Limb (tissue), 2 donors: ENCODE results near the gene TMED9.
"Not testable (repeated sequence)": the region's sequence is repeated elsewhere in the genome, so short reads cannot be mapped to it uniquely, and the experiment has no call there.

Experiments
- DNase-seq, 2 donors: peaks; one replicate each; pipeline ENCODE4 v3.0.0-alpha.2; 2016; ENCODE audit errors: extremely low spot score in 2 of 2

TMED9 gene

GRCh38 chr5:177606071-177607051 lies 14.4 kb downstream of the TMED9 start:
- DNase-seq, result no peak

GRCh38 chr5:177607115-177607451 lies 15.1 kb downstream of the TMED9 start:
- no peak for DNase-seq

- peak; percentile 78 to 86 for DNase-seq
These were observed 15.6 kb downstream of the TMED9 start for GRCh38 chr5:177607452-177608192.

- DNase-seq, result no peak
These were observed 16.5 kb downstream of the TMED9 start for GRCh38 chr5:177608243-177609075.

- DNase-seq, result no peak
These were observed 17.4 kb downstream of the TMED9 start for GRCh38 chr5:177609076-177610059.

- no peak for DNase-seq
These were observed 18.2 kb downstream of the TMED9 start for GRCh38 chr5:177610131-177610769.

GRCh38 chr5:177610770-177611445 lies 18.9 kb downstream of the TMED9 start:
- DNase-seq, result no peak

GRCh38 chr5:177611446-177612214 lies 19.6 kb downstream of the TMED9 start:
- no peak for DNase-seq

GRCh38 chr5:177612215-177612673 lies 20.2 kb downstream of the TMED9 start:
- no peak for DNase-seq

GRCh38 chr5:177620560-177620959 lies 28.6 kb downstream of the TMED9 start:
- DNase-seq, result no peak

GRCh38 chr5:177624172-177624571 lies 32.2 kb downstream of the TMED9 start:
- DNase-seq, result not testable (repeated sequence)

- DNase-seq, result not testable (repeated sequence)
These were observed 38.2 kb downstream of the TMED9 start for GRCh38 chr5:177630186-177630585.

GRCh38 chr5:177634912-177635311 lies 42.9 kb downstream of the TMED9 start:
- not testable (repeated sequence) for DNase-seq

- DNase-seq, result not testable (repeated sequence)
These were observed 53.5 kb downstream of the TMED9 start for GRCh38 chr5:177645462-177645861.
